Caco-2 (cell line): Measurements from ENCODE around the gene TIMM10. TPM values are rescaled to one million over a fixed set of nuclear protein-coding genes. Genes with fewer than 3 reads are reported as not detected.
A peak's percentile ranks its signal among the peaks of the same experiment; 100 is the strongest.

Source experiments
- BruUV-seq: library from RNA; stranded (reverse); fragments of 400-500 nt; replicated peaks from 2 replicates; lab custom pipeline; 2021; lab: Mats Ljungman, UMichigan
- CTCF ChIA-PET: fragments of 300-600 bp; sonication (Branson Sonifier 250); formaldehyde crosslinking; loops from one replicate; lab custom pipeline; 2022; ENCODE audit warnings: antibody characterized with exemption; lab: Charles Lee
- POLR2A ChIA-PET: fragments of 300-600 bp; sonication (Branson Sonifier 250); formaldehyde crosslinking; loops from one replicate; lab custom pipeline; 2022; ENCODE audit warnings: antibody characterized with exemption; lab: Charles Lee
- DNase-seq, 2 experiments: peaks; one replicate each; pipeline versions ENCODE4 v3.0.0 to v3.0.0-alpha.2; 2020 to 2022
- H3K27me3 ChIP-seq: replicated peaks from 2 replicates; pipeline ENCODE4 v1.6.0; 2011; ENCODE audit warnings: low read length; ENCODE audit not compliant: control insufficient read depth, insufficient read depth
- H3K36me3 ChIP-seq: 2 replicates; pipeline ENCODE4 v1.5.1; 2011; ENCODE audit warnings: low read length; ENCODE audit not compliant: control insufficient read depth, insufficient read depth
- H3K4me1 ChIP-seq: fragments of 250-450 bp; sonication (Bioruptor Pico); 2 replicates; pipeline ENCODE4 v1.5.1; 2020; ENCODE audit warnings: mild to moderate bottlenecking
- H3K4me3 ChIP-seq: 2 replicates; pipeline ENCODE4 v1.5.1; 2011; ENCODE audit warnings: low read depth, mild to moderate bottlenecking, control low read depth, low read length
- H3K9me3 ChIP-seq: fragments of 250-450 bp; sonication (Bioruptor Pico); 2 replicates; pipeline ENCODE4 v1.5.1; 2020; ENCODE audit warnings: mild to moderate bottlenecking, moderate library complexity
- H3K27ac Mint-ChIP-seq: one replicate; pipeline ENCODE4 v1.8.0; 2022; ENCODE audit warnings: mixed read lengths; ENCODE audit not compliant: unreplicated experiment
- H3K27me3 Mint-ChIP-seq: one replicate; pipeline ENCODE4 v1.8.0; 2022; ENCODE audit warnings: mixed read lengths; ENCODE audit not compliant: insufficient read depth, unreplicated experiment
- H3K36me3 Mint-ChIP-seq: one replicate; pipeline ENCODE4 v1.8.0; 2022; ENCODE audit warnings: mild to moderate bottlenecking, mixed read lengths; ENCODE audit not compliant: insufficient read depth, unreplicated experiment
- H3K4me1 Mint-ChIP-seq: one replicate; pipeline ENCODE4 v1.8.0; 2022; ENCODE audit warnings: low read depth, mixed read lengths; ENCODE audit not compliant: unreplicated experiment
- H3K4me3 Mint-ChIP-seq: one replicate; pipeline ENCODE4 v1.8.0; 2022; ENCODE audit warnings: mild to moderate bottlenecking, moderate library complexity, mixed read lengths; ENCODE audit not compliant: unreplicated experiment
- H3K9me3 Mint-ChIP-seq: one replicate; pipeline ENCODE4 v1.8.0; 2022; ENCODE audit warnings: mixed read lengths; ENCODE audit not compliant: unreplicated experiment
- intact Hi-C: fragments of 100-400 bp; cut with micrococcal nuclease; formaldehyde crosslinking; loops from one replicate; pipeline ENCODE4 v1.10.0; 2022; ENCODE audit not compliant: unreplicated experiment
- total RNA-seq: library from RNA; stranded (reverse); gene quantifications from 2 replicates; pipeline ENCODE4 v1.2.3, GENCODE V29; 2022
- TF ChIP-seq, protein P1 (sequence below), 2 experiments: fragments of 200-600 bp in 1 of 2; IDR thresholded peaks; 1 replicate in 1 of 2; 2 replicates in 1 of 2; pipeline versions ENCODE4 v1.5.1 to v1.8.0; 2011 to 2022; ENCODE audit warnings: antibody characterized with exemption in 1 of 2, control low read depth in 1 of 2, inconsistent platforms in 1 of 2, low read depth in 1 of 2, low read length in 1 of 2, mild to moderate bottlenecking in 1 of 2, moderate library complexity in 1 of 2; ENCODE audit not compliant: insufficient read depth in 1 of 2, severe bottlenecking in 1 of 2, unreplicated experiment in 1 of 2

The TIMM10 gene
- total RNA-seq, 1 experiment from 2014 or later = 103 TPM

- peak overlapping the region; percentile 74 for H3K27ac Mint-ChIP-seq
- H3K9me3 ChIP-seq = no peaks in the 10 kb centered on the region
- peaks cover 52% of the 10 kb centered on the region for H3K4me1 Mint-ChIP-seq
- no peaks in the 10 kb centered on the region for H3K9me3 Mint-ChIP-seq
- peaks cover 71% of the 10 kb centered on the region for H3K36me3 Mint-ChIP-seq
- H3K4me1 ChIP-seq = peaks cover 67% of the 10 kb centered on the region
- no peaks in the 10 kb centered on the region for H3K27me3 Mint-ChIP-seq
- BruUV-seq = no TSS peak
- POLR2A ChIA-PET = no interaction called here
- H3K27me3 ChIP-seq = no peaks in the 10 kb centered on the region
- CTCF ChIA-PET = interaction anchor here (0.6 to 1.3 kb wide), 2 partner anchors 24 to 154 kb away, joined by 3 to 4 read pairs; no protein-coding TSS in a partner anchor
- DNase-seq = no peak
- peak overlapping the region; percentile 39 for H3K4me3 Mint-ChIP-seq
- TF ChIP-seq, protein P1, sequence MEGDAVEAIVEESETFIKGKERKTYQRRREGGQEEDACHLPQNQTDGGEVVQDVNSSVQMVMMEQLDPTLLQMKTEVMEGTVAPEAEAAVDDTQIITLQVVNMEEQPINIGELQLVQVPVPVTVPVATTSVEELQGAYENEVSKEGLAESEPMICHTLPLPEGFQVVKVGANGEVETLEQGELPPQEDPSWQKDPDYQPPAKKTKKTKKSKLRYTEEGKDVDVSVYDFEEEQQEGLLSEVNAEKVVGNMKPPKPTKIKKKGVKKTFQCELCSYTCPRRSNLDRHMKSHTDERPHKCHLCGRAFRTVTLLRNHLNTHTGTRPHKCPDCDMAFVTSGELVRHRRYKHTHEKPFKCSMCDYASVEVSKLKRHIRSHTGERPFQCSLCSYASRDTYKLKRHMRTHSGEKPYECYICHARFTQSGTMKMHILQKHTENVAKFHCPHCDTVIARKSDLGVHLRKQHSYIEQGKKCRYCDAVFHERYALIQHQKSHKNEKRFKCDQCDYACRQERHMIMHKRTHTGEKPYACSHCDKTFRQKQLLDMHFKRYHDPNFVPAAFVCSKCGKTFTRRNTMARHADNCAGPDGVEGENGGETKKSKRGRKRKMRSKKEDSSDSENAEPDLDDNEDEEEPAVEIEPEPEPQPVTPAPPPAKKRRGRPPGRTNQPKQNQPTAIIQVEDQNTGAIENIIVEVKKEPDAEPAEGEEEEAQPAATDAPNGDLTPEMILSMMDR (IDR thresholded peaks at IDR 0.05; ENCODE audit: insufficient read depth in 1 of 2, low read depth in 1 of 2, low read length in 1 of 2, severe bottlenecking in 1 of 2, unreplicated experiment in 1 of 2) = no peak
- H3K36me3 ChIP-seq = peaks cover 8% of the 10 kb centered on the region
- no peak overlapping the region for H3K4me3 ChIP-seq
- intact Hi-C loops = no loop called here
Observed at GRCh38 chr11:57499983-57500461, 30.5 kb downstream of the TIMM10 start.

GRCh38 chr11:57499413-57499982 is 31.1 kb downstream of the TIMM10 start:
- POLR2A ChIA-PET = no interaction called here
- Histone ChIP-seq H3K27me3 (no peaks in the 10 kb centered on the region), H3K4me1 (peaks cover 62% of the 10 kb centered on the region), H3K36me3 (peaks cover 8% of the 10 kb centered on the region), H3K9me3 (no peaks in the 10 kb centered on the region), H3K4me3 (0 out of 2 replicates have a peak overlapping the region, but pooled peaks have one; percentile 9)
- DNase-seq = peak; percentile 92 to 94
- peak overlapping the region; percentile 39 for H3K4me3 Mint-ChIP-seq
- H3K27ac Mint-ChIP-seq = peak overlapping the region; percentile 74
- CTCF ChIA-PET = interaction anchor here (0.6 to 1.3 kb wide), 2 partner anchors 25 to 154 kb away, joined by 3 to 4 read pairs; no protein-coding TSS in a partner anchor
- BruUV-seq = no TSS peak
- no peaks in the 10 kb centered on the region for H3K27me3 Mint-ChIP-seq
- TF ChIP-seq, protein P1 (IDR thresholded peaks at IDR 0.05; ENCODE audit: insufficient read depth in 1 of 2, low read depth in 1 of 2, low read length in 1 of 2, severe bottlenecking in 1 of 2, unreplicated experiment in 1 of 2) = peak in 1 of 2 experiments; percentile 0
- peaks cover 71% of the 10 kb centered on the region for H3K36me3 Mint-ChIP-seq
- intact Hi-C loops = no loop called here
- H3K9me3 Mint-ChIP-seq = no peaks in the 10 kb centered on the region
- peaks cover 47% of the 10 kb centered on the region for H3K4me1 Mint-ChIP-seq

DNA sequence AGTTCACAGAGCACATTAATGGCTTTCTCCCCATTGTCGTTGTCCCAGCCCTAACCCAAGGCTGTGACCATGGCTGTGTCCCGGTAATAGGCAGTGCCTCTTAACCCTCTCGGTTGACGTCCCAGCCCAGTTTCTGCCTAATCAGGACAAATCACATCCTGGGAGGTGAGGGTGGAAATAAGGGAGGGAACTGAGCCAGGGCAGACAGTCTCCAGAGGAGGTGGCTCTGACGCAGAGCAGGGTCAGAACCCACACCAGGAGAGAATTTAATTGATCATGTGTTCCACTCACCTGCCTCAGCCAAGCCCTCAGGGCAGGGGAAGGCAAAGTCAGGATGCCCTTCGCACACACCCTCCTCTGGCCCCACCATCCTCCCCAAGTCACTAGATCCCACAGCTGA is 32.0 kb downstream of the TIMM10 start:
- H3K4me3 ChIP-seq = no peak overlapping the region
- Mint-ChIP-seq H3K4me1 (peaks cover 42% of the 10 kb centered on the region), H3K36me3 (peaks cover 75% of the 10 kb centered on the region), H3K4me3 (no peak overlapping the region), H3K9me3 (no peaks in the 10 kb centered on the region), H3K27me3 (no peaks in the 10 kb centered on the region), H3K27ac (peak overlapping the region; percentile 90)
- intact Hi-C loops = no loop called here
- TF ChIP-seq, protein P1 (IDR thresholded peaks at IDR 0.05; ENCODE audit: insufficient read depth in 1 of 2, low read depth in 1 of 2, low read length in 1 of 2, severe bottlenecking in 1 of 2, unreplicated experiment in 1 of 2) = no peak
- no peak for DNase-seq
- peaks cover 69% of the 10 kb centered on the region for H3K4me1 ChIP-seq
- no TSS peak for BruUV-seq
- peaks cover 8% of the 10 kb centered on the region for H3K36me3 ChIP-seq
- H3K27me3 ChIP-seq = no peaks in the 10 kb centered on the region
- no peaks in the 10 kb centered on the region for H3K9me3 ChIP-seq
- POLR2A ChIA-PET = no interaction called here
- CTCF ChIA-PET = no interaction called here
